Globus pallidus (tissue), 1 donor: ENCODE data around the gene KRTAP2-1.
"Not testable (repeated sequence)": the region's sequence is repeated elsewhere in the genome, so short reads cannot be mapped to it uniquely, and the experiment has no call there.

Source experiments
- DNase-seq: peaks from one replicate; pipeline ENCODE4 v3.0.0-alpha.2; 2015; ENCODE audit warnings: low spot score

KRTAP2-1 gene, protein sequence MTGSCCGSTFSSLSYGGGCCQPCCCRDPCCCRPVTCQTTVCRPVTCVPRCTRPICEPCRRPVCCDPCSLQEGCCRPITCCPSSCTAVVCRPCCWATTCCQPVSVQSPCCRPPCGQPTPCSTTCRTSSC

DNA sequence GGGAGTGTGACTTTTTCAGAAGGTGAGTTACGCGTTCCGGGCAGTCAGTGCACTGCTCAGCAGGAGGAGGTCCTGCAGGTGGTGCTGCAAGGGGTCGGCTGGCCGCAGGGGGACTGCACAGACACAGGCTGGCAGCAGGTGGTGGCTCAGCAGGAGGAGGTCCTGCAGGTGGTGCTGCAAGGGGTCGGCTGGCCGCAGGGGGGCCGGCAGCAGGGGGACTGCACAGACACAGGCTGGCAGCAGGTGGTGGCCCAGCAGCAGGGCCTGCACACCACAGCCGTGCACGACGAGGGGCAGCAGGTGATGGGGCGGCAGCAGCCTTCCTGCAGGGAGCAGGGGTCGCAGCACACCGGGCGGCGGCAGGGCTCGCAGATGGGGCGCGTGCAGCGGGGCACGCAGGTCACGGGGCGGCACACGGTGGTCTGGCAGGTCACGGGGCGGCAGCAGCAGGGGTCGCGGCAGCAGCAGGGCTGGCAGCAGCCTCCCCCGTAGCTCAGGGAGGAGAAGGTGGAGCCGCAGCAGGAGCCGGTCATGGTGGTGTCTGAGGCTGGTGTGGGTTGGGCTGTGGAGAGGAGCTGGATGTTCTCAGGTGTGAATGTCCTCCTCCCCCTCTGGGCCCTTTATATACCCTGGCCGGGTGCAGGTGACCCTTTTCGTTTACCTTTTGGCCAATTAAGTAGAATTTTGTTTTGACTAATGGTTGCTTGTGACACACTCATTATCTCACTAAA lies at the start of gene KRTAP2-1:
KRTAP2-1 (minus strand) TSS at position 582 of the 731 bp plus-strand sequence; CDS start at position 533, 49 bp downstream.
- DNase-seq = not testable (repeated sequence)

DNA sequence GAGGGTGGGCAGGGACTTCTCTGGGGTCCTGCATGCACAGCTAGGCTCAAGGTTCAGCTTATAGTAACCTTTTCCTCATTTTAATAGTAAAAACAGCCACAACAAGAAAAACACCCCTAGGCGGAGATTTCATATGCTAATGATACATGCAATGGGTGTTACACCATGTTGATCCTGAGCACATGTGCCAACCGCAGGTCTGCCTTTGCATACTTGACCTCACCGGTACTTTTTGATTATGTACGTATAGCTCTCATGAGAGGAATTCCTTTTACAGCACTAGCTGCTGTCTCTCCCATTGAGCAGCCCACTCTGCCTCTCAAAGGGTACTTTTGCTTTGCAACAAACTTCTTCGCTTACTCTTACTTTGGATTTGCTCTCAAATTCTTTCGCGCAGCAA lies 48.9 kb upstream of the KRTAP2-1 start:
- no peak for DNase-seq

DNA sequence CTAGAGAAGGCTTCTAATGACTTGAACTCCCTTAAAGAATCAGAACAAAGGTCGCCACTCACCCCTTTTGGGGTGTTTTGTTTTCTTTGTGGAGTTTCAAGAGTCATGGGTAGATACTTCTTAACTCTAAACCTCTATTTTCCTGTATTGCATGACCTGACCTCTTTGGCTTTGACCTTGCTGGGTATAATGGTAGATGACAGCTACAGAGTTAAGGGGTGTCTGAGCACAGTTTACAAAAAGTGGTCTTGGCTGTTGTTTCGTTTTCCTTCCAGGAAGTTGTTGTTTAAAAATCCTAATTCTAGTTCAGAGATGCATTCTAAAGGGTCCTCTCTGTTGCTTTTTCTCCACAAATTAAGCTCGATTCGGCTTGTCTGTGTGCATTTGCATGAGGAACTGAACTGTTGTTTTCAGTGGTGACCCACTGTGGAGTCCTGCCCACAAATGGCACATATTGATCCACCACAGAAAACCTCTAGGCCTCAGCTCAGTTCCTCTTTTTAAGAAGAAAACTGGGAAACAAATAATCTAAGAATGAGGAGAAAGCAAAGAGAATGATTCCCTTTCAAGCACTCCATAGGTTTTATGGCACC lies 41.7 kb upstream of the KRTAP2-1 start:
- DNase-seq = not testable (repeated sequence)

DNA sequence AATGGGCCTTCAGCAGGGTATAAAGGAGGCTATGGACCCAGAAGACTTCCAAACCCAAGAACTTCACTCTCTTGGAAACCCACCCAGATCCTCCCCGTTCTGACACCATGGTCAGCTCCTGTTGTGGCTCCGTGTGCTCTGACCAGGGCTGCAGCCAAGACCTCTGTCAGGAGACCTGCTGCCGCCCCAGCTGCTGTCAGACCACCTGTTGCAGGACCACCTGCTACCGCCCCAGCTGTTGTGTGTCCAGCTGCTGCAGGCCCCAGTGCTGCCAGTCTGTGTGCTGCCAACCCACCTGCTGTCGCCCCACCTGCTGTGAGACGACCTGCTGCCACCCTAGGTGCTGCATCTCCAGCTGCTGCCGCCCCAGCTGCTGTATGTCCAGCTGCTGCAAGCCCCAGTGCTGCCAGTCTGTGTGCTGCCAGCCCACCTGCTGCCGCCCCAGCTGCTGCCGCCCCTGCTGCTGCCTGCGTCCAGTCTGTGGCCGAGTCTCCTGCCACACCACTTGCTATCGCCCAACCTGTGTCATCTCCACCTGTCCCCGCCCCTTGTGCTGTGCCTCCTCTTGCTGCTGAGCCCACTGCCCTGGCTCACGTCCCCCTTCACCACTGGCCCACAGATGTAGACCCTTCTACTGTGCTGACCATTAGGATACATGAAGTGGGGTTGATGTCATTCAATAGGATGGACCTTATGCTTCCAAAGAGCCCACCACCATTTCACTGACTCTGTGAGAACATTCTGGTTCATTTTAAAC lies 37.2 kb upstream of the KRTAP2-1 start, which contains the start of gene KRTAP4-7:
KRTAP4-7 (plus strand) TSS at position 51 of the 757 bp plus-strand sequence; CDS start at position 108, 57 bp downstream.
- not testable (repeated sequence) for DNase-seq

DNA sequence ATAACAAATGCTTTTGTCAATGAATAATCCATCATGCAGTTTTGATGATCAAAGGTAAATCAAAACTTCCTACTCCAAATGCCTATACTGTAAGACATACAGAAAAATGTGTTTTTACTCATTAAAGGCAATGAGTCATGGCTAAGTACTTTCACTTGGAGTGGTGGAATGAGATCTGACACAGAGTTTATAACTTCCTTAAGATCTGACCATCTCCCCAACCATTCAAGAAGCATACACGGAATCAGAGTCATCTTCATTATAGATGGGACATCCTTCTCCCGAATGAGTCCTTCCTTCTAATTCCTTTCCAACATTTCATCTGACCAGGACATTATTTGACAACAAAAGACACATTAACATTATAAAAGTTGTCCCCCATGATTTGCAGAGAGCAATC lies 36.3 kb upstream of the KRTAP2-1 start:
- not testable (repeated sequence) for DNase-seq

DNA sequence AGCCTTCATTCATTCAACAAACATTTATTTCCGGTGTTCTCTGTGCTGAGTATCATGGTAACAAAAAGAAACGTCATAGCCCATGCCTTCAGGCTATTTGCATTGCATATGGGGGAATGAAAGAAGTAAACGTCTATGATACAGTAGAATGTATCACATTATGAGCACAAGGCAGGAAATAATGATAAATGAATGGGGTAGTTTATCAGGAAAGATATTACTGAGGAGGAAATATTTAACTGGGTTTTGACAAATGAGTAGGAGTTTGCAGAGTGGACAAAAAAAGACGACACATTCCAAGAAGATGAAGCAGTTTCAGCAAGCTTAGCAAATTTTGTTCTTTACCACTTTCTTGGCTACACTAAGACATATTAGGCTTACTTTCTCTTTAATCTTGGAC lies 35.5 kb upstream of the KRTAP2-1 start:
- DNase-seq = no peak

DNA sequence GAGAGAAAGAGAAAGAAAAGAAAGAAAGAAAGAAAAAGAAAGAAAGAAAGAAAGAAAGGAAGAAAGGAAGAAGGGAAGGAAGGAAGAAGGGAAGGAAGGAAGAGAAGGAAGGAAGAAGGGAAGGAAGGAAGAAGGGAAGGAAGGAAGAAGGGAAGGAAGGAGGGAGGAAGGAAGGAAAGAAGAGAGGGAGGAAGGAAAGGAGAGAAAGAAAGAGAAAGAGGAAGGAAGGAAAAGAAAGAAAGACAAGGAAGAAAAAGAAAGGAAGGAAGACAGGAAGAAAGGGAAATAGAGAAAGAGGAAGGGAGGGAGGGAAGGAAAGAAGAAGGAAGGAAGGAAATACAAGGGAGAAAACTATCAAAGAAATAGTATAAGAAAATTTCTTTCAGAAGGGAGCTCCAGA lies 29.7 kb upstream of the KRTAP2-1 start:
- no peak for DNase-seq

DNA sequence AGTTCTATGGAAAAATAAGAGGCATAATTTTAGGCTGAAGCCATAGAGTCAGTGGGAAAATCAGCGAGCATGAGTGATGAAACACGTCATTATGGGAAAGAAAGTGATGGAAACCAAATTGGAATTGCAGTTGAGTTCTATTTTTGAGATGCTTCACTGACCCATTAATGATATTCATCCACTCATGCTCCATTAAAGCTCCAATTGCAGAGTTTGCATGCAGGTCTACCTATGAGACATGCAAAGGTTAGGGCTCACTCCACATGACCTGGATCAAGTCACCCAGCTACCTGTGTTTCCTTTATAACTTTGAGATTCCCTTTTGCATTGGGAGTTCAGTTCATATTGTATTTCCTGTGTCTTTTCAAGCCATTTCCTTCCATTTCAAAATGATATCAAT lies 26.6 kb upstream of the KRTAP2-1 start:
- DNase-seq = no peak

DNA sequence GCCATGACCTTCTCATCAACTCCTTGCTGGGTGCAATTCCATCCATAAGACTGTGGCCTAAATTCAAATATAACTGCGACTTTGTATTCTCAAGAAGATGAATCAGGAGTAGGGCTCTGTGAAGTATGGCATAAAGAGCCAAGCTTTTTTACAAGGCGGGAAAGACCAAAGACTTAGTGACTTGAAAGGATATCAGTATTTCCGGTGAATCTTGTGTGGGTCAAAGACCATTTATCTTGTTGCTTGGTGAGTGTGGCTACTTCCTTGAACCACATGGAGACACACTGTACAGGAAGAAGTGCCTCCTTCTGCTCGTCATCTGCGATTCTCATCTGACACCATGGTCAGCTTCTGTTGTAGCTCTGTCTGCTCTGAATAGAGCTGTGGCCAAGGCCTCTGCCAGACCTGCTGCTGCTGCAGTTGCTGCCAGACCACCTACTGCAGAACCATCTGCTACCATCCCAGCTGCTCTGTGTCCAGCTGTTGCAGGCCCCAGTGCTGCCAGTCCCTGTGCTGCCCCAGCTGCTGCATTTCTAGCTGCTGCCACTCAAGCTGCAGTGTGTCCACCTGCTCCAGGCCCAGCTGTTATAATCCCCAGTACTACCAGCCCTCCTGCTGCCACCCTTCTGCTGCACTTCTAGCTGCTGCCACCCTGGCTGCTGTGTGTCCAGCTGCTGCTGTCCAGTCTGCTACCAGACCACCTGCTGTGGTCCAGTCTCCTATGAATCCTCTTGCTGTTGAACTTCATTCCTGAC lies 24.7 kb upstream of the KRTAP2-1 start:
- no peak for DNase-seq

DNA sequence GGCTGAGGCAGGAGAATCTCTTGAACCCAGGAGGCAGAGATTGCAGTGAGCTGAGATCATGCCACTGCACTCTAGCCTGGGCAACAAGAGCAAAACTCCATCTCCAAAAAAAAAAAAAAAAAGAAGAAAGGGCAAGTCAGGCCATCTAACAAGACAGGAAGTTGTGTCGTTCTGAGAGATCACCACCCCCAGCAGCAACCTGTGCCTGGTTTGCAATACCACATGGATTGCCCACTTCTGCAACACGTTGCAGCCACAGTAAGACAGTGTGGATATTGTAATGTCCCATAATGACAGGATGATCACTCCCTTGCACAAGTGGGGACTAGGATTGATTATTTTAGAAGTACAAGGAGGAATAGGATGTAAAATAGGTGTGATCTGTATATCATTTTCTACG lies 21.9 kb upstream of the KRTAP2-1 start:
- no peak for DNase-seq

DNA sequence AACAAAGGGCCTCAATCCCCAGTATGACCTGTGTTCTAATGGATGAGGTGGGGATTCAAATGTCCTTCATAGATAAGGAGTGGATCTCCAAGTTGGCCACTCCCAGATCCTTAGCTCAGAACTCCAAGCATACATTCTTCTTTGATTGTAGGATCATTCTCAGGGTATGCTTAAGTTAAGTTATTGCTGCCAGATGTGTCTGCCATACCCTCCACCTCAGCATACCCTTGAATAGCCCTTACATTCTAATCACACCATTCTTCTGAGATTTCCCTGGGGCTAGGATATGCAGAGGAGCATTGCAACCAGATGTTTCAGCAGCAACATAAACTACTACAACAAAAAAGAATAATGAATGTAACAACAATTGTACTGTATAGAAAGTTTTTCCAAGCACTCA lies 20.2 kb upstream of the KRTAP2-1 start:
- DNase-seq = no peak

DNA sequence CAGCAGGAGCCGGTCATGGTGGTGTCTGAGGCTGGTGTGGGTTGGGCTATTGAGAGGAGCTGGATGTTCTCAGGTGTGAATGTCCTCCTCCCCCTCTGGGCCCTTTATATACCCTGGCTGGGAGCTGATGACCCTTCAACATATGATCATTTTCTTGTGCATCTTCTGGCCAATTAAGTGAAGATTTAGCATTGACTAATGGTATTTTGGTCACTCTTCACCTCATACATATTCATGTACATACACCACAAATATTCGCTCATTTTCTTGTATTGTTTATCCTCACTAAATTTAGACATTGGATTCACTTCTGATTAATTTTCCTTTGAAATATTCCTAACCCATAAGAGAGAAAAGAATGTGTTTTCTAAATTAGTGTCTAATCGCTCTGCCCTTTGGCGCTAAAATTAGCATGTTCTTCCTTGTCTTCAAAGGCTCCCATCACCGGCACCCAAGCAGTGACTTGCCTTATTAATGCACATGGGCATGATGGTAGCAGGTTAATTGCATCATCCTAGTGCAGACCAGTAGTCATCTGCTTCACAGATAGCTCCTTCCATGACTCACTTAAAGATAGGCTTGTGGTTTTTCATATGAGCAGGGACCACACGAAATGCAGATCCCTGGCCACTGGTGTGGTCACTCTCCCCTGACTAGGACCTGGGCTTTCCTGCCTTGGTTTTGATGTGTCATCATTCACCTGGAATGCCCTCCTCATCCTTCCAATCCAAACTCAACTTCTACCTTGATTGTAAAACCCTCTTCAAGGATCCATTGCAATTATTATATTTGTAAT lies 18.9 kb upstream of the KRTAP2-1 start, which contains the start of gene KRTAP2-4:
KRTAP2-4 (minus strand) TSS at position 51 of the 796 bp plus-strand sequence; CDS start at position 17, 34 bp downstream.
- DNase-seq = no peak

DNA sequence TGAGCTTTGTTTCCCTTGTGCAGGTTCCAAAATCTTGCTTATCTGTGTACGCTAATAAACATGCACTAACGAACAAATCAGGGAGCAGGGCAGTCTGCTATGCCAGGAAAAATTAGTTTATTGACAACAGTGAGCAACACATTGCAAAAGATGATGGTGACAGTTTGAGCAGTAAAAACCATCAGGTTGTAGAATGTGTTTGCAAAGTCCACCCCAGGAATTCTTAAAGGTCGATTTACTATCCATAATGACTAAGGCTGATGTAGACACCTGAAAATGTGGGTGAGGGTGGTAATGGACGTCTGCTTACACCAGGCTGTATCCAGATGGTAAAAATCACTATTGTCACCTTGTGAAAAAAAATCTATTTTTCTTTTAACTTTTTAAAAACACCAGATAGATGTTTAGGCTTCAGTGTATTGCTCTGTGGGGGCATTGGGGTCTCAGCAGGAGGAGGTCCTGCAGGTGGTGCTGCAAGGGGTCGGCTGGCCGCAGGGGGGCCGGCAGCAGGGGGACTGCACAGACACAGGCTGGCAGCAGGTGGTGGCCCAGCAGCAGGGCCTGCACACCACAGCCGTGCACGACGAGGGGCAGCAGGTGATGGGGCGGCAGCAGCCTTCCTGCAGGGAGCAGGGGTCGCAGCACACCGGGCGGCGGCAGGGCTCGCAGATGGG lies 18.0 kb upstream of the KRTAP2-1 start:
- DNase-seq = not testable (repeated sequence)

DNA sequence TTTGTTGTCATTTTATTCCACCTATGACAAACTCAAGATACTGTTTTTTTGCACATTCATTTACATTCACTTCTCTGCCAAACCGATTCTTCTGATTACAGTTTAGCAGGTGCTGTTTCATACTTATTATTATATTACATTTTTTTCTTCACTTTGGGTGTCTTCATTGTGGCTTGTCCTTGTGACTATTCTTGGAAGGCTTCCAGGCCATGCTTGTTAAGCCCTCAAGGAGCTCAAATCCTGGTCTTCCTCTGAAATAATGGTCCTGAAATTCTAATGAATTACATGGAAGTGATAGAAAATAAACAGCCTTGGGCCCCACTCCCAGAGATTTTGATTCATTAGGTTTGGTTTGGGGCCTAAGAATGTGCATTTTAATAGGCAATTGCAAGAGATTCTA lies 17.2 kb upstream of the KRTAP2-1 start:
- DNase-seq = no peak

DNA sequence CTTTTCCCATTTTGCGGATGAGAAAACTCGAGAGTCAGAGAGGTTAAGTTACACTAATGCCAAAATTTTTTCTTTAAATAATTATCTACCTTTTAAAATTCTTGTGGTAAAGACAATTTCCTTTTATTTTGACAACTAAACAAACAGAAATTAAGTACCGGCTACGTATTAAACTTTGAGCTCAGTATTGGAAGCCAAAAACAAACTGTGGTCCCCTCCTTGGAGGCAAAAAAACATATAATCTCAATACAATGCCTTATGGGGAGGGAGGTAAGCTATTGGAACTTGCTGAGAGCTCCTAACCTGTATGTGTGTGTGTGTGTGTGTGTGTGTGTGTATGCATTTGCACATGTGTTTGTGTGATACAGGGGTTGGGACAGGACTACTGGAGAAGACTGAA lies 16.3 kb upstream of the KRTAP2-1 start:
- no peak for DNase-seq

DNA sequence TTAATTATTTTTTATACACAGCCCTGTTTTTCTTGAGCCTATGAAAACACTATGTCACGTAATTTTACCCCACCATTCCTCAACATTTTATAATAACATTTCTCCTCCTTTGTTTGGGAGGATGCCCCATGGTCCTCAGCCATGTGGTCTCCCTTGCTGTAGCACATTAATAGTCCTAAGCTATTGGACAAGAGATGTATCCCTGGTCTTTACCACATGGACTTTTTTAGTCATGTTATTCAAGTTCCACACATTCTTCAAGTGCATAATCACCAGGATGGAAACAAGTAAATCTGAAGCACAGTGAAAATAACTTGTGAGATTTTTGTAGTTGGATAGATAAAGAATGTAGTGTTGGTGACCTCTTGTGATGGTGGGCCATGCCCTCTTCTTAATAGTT lies 14.8 kb upstream of the KRTAP2-1 start:
- no peak for DNase-seq

DNA sequence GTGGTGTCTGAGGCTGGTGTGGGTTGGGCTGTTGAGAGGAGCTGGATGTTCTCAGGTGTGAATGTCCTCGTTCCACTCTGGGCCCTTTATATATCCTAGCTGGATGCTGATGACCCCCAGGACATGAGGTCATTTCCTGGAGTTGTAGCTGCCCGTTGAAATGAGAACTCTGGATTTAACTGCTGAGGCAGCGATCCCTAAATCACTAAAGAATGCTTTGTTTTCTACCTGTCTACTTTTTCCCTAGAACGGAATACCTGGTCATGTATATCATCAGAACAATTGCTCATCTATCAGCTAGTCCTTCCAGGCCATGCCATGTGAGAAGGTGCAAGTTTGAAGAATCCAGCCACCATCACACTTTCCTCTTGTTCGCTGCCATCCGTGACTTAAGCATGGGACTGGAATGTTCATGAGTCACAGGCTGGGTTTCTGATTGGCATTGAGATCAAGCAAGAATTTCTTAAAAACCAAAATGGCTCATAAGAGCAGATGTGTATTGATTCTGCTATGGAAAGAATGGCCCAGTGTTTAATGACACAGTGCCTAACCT lies 13.0 kb upstream of the KRTAP2-1 start, which contains the start of gene KRTAP2-3:
KRTAP2-3 (minus strand) TSS at position 63 of the 553 bp plus-strand sequence. CDS start 64 bp downstream, outside the sequence.
- no peak for DNase-seq

DNA sequence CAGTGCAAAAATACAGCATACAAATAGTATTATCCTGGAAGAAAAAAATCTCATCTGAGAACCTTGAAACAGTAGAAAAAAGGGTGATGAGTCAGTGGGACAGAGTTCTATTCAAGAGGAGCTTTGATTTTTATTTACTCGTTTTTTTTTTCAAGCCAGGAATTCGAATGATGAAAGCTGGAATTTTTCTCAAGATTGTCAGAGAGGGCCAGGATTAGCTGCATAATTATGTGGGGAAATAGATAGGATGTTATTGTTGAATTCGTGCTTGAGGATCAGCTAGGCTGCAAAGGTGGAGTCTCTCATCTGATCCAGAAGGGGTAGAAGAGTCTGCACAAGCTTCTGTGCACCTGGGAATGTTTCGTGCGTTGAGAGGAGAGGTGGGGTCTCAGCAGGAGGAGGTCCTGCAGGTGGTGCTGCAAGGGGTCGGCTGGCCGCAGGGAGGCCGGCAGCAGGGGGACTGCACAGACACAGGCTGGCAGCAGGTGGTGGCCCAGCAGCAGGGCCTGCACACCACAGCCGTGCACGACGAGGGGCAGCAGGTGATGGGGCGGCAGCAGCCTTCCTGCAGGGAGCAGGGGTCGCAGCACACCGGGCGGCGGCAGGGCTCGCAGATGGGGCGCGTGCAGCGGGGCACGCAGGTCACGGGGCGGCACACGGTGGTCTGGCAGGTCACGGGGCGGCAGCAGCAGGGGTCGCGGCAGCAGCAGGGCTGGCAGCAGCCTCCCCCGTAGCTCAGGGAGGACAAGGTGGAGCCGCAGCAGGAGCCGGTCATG lies 12.3 kb upstream of the KRTAP2-1 start:
- not testable (repeated sequence) for DNase-seq

DNA sequence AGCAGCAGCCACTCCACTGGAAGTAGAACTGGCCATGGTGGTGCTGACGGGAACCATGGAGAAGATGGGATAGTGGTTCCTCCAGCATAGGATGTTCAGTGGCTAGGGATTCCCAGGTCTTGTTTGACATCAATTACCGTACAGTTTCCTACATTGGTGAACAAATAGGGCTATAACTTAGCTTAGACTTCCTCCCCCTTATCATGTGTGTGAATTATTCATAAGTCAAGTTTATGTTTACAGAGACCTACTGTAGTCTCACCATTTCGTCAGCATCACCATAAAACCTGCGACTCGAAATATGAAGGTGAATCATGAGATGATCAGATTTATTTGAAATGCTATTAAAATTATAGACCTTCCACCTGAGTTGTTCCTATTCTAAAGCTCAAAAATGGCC lies 11.6 kb upstream of the KRTAP2-1 start:
- no peak for DNase-seq
